ENCODE results near the gene GPNMB.

Gene GPNMB

GRCh38 chr7:23232966-23233365 lies 13.6 kb upstream of the GPNMB start:
- DNase-seq: no peak

GRCh38 chr7:23234569-23235296 lies 11.8 kb upstream of the GPNMB start:
- no peak for DNase-seq

- no peak for DNase-seq
These were observed 10.8 kb upstream of the GPNMB start for GRCh38 chr7:23235813-23236221.

- no peak for DNase-seq
These were observed 9.6 kb upstream of the GPNMB start for GRCh38 chr7:23237000-23237399.

GRCh38 chr7:23238983-23239652 lies 7.5 kb upstream of the GPNMB start:
- DNase-seq: no peak

GRCh38 chr7:23239698-23240097 lies 6.9 kb upstream of the GPNMB start:
- no peak for DNase-seq

GRCh38 chr7:23242321-23242720 lies 4.3 kb upstream of the GPNMB start:
- no peak for DNase-seq

- DNase-seq: no peak
These were observed 3.6 kb upstream of the GPNMB start for GRCh38 chr7:23242935-23243334.

- no peak for DNase-seq
These were observed 549 bp downstream of the GPNMB start for GRCh38 chr7:23247046-23247602.

- DNase-seq: no peak
These were observed 1.2 kb downstream of the GPNMB start for GRCh38 chr7:23247603-23248335.

- DNase-seq: no peak
These were observed 2.9 kb downstream of the GPNMB start for GRCh38 chr7:23249486-23249885.

- no peak for DNase-seq
These were observed 7.6 kb downstream of the GPNMB start for GRCh38 chr7:23254051-23254681.

- DNase-seq: no peak
These were observed 10.2 kb downstream of the GPNMB start for GRCh38 chr7:23256731-23257130.

GRCh38 chr7:23260371-23260770 lies 13.8 kb downstream of the GPNMB start:
- no peak for DNase-seq

GRCh38 chr7:23261843-23262452 lies 15.4 kb downstream of the GPNMB start:
- DNase-seq: peak; percentile 37 to 49

GRCh38 chr7:23264916-23265458 lies 18.4 kb downstream of the GPNMB start:
- no peak for DNase-seq

GRCh38 chr7:23266918-23267317 lies 20.3 kb downstream of the GPNMB start:
- no peak for DNase-seq

GRCh38 chr7:23267357-23267756 lies 20.8 kb downstream of the GPNMB start:
- DNase-seq: no peak

GRCh38 chr7:23268167-23268566 lies 21.6 kb downstream of the GPNMB start:
- no peak for DNase-seq

- DNase-seq: no peak
These were observed 22.2 kb downstream of the GPNMB start for GRCh38 chr7:23268746-23269145.

- DNase-seq: no peak
These were observed 25.7 kb downstream of the GPNMB start for GRCh38 chr7:23272275-23272674.

- DNase-seq: peak; percentile 73 to 80
These were observed 26.6 kb downstream of the GPNMB start for GRCh38 chr7:23273141-23273599.
